GM18861 (cell line): ENCODE results near the gene ANKFY1.

Source experiments
- ATAC-seq: cut with Tn5 transposase; IDR thresholded peaks from one replicate; pipeline ENCODE4 v1.9.1; 2021; ENCODE audit not compliant: unreplicated experiment

The ANKFY1 gene

GRCh38 chr17:4263282-4264215, at the start of gene ANKFY1:
Gene ANKFY1, minus strand, starts transcription at chr17:4263979. Its CDS starts 38 bp downstream, at chr17:4263941.
- ATAC-seq = peak; percentile 84

- ATAC-seq = no peak
Measured at GRCh38 chr17:4310354-4311060, 46.7 kb upstream of the ANKFY1 start.

- ATAC-seq = no peak
Measured at GRCh38 chr17:4309897-4310296, 46.1 kb upstream of the ANKFY1 start.

DNA sequence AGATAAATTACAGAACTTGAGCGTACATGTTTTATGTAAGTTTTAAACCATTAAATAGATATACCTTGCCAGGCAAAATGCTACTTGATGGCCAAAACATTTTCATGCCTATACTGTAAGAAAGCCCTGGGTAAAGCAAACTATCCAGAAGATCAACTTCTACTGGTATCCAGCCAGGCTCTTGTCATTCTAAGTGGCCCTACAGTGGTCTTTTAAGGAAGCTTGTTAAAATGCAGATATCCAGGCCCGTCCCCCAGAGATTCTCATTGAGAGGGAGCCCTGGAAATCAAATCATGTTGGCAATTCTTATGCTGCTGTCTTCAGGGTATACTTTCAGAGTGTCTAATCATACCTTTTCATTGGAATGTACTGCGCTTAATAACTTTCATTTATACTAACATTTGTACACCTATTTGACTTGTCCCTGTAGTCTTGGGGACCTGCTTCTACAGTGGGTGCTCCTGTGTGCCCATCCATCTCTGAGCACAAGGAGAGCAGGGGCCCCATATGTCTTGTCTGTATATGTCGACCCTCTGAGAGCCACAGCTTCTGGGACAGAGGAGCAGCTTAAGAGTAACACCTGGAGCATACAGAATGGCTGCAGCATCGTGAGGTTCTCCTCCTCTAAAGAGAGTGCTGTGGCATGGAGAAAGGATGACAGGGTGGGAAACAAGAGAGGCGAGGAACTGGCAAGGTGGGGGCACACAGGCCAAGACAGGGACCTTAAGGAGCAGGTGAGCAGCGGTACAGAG, 43.6 kb upstream of the ANKFY1 start:
- ATAC-seq = no peak

- ATAC-seq = no peak
Measured at GRCh38 chr17:4305224-4305623, 41.4 kb upstream of the ANKFY1 start.

GRCh38 chr17:4304417-4305027, 40.7 kb upstream of the ANKFY1 start:
- no peak for ATAC-seq

- no peak for ATAC-seq
Measured at GRCh38 chr17:4301066-4301465, 37.3 kb upstream of the ANKFY1 start.

- no peak for ATAC-seq
Measured at GRCh38 chr17:4297351-4297750, 33.6 kb upstream of the ANKFY1 start.

- no peak for ATAC-seq
Measured at GRCh38 chr17:4295686-4296085, 31.9 kb upstream of the ANKFY1 start.

- no peak for ATAC-seq
Measured at GRCh38 chr17:4293572-4293971, 29.8 kb upstream of the ANKFY1 start.

- ATAC-seq = no peak
Measured at GRCh38 chr17:4287710-4288109, 23.9 kb upstream of the ANKFY1 start.

DNA sequence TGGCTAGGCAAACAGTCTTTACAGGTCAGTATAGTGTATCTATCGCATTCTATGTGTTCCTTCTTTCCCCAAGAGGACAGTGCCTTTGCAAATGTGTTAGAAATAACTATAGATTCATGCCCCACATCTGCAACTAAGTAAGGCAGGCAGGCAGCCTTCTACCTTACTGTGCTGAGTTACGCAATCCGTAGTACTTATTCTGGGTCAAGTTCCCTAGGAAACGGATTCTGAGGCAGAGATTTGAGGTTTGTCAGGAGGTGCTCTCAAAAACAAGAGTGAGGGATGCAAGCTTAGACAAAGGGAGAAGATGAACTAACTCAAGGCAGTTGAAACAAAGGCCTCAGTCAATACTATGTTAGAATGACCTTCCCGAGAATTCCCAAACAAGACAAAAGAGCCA, 12.7 kb upstream of the ANKFY1 start:
- ATAC-seq = no peak

DNA sequence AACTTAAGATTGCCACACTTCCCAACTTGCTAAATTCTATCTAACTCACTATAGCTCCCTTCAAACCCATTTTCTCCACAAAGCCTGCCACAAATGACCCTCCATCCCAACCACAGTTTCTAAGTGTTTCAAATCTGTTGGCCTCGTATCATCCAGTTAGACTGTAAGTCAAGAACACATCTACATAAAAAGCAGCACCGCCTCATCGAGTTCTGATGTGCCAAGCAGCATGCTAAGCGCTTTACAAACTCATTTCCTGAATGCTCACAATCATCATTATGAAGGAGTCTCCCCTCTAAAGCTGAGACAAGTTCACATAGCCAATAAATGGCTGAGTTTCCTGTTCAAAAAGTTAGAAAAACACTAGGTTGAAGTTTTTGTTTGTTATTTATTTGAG, 9.2 kb upstream of the ANKFY1 start:
- no peak for ATAC-seq

- ATAC-seq = no peak
Measured at GRCh38 chr17:4272213-4272971, 8.6 kb upstream of the ANKFY1 start.

GRCh38 chr17:4270736-4271135, 7.0 kb upstream of the ANKFY1 start:
- no peak for ATAC-seq

DNA sequence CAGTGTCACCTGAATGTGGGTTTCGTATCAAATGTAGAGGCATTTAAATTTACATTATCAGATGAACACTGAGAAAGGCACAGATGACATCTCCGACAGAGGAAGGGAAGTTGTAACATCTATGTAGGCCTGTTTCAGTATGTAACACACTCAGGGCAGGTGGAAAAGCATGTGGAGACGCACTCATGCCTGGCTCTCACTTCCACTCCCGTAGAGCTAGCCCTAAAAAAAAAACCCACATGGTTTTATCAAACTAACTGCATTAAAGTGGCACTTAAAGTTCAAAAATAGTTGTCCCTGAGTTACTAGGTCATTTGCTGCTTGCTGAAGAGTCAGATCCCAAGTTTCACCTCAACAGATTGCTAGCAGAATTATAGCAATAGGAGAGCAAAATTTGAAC, 6.1 kb upstream of the ANKFY1 start:
- no peak for ATAC-seq

DNA sequence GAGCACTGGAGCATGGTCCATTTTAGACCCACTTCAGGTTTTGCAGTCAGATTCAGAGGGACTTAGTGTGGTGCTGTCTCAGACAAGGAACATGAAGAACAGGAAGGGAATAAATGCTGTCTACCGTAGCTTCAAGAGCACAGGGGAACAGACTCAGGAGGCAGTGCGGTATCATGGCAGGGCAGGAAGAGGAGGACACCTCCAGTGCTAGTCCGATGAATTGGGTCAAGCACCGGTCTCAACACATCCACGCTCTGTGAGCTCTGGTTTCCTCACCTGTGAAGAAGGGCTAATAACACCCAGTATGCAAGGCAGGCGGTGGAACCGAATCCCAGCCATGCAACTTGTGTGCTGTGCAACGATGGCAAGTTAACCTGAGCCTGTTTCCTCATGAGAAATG, 3.6 kb upstream of the ANKFY1 start:
- no peak for ATAC-seq

GRCh38 chr17:4266550-4266949, 2.8 kb upstream of the ANKFY1 start:
- ATAC-seq = no peak

- ATAC-seq = no peak
Measured at GRCh38 chr17:4262703-4263102, 1.1 kb downstream of the ANKFY1 start.

GRCh38 chr17:4261452-4261851, 2.3 kb downstream of the ANKFY1 start:
- no peak for ATAC-seq
